Measurements from ENCODE around the gene CTNNA2.

Gene CTNNA2

DNA sequence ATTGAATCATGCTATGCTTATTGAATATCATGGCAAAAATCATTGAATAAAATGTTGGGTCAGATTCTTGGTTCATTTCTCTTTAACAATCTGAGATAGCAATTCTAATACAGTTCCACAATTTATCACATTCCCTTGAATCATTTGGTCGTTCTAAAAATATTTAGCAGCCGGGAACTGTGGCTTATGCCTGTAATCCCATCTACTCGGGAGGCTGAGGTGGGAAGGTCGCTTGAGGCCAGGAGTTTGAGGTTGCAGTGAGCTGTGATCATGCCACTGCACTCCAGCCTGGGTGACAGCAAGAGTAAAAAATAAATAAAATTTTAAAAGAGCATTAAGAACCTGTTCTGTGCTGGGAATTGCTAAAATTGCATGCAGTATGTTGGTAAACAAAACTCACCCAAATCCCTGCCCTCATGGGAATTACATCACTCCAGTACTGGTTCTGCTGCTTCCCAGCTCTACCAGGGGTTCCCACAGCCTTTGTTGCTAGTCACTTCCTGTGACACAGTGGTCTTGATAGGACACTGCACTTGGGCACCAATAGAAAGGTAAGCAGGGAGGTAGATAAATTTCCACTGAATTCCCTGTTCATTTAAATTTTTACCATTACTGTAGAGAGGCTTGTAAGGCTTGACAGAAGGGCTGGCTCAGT lies 200.4 kb downstream of the CTNNA2 start:
- DNase-seq (ENCODE audit: low read depth), result no peak

DNA sequence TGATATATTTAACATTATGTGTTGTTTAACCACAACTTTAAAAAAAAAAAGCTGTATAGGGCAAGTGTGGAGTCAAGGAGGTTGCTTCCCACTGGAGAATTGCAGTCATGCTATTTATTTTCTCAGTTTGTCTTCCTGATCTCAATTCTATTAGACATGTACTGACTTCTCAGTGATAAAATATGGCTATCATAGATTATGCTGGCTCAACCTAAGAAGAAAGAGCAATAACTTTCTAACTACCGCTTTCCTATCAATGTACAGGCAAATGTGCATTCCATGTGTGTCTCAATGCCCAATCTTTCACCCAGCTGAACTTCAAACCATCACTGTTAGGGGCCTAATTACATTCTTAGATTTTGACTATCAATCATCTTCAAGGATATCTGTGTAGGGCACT lies 201.4 kb downstream of the CTNNA2 start:
- DNase-seq (ENCODE audit: low read depth), result no peak

DNA sequence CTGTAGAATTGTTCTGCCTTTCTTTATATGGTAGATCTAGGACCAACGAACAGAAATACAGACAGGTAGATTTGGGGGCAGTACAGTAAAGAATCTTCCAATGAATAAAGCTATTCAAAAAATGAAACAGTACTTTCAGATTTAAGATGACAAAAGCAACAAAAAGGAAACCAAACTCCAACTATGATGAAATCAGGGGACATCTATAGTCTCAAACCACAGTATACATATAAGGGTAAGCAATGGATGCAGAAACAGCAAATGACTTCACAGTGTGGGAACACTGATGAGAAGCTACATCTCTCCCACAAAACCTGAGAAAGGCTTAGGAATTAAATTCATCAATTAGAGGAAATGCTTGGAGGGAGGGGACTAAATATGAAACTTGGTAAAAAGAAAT lies 202.5 kb downstream of the CTNNA2 start:
- DNase-seq (ENCODE audit: low read depth), result no peak

- DNase-seq (ENCODE audit: low read depth), result no peak
Observed at GRCh38 chr2:79716266-79716665, 203.4 kb downstream of the CTNNA2 start.

DNA sequence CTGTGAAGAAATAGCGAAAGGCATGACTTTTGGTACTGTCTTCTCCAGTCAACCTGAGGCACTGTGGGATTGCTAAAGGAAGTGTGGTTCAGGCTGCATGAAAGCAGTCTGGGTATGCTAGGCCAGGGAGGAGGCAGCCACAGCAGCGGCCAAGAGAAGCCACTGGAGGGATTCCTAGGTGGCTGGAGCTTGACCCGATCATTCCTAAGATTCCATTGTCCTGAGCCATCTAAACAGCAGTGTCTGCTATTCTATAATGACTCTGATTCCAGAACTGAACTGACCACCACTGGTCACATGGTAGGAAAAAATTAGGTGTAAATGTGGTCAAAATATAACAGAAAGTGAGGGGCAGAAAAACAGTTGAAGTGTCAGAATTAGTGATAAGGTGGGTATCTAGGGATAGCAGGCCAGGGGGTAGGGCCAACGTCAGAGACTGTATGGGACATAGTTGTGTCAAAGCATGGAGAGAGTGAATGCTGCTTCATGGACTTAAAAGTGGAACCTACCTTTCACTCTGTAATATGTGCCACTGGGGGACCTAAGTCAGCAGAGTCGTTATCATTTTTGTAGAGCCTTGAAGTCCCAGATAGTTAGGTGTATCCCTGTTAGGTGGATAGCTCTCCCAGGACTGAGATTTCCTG lies 204.6 kb downstream of the CTNNA2 start:
- no peak for DNase-seq (ENCODE audit: low read depth)

DNA sequence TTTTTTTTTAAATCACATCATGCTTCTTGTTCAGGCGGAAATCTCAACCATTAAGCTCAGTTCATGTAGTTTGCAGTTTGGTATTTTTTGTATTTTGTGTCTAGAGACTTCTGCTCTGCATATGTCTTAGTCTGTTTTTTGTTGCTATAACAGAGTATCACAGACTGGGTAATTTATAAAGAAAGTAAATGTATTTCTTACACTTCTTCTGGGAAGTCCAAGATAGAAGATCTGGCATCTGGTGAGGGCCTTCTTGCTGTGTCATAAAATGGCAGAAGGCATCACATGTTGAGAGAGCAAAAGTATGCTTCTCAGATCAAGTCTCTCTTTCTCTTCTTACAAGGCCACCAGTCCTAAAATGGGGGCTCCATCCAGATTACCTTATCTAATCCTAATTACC lies 208.2 kb downstream of the CTNNA2 start:
- no peak for DNase-seq (ENCODE audit: low read depth)

DNA sequence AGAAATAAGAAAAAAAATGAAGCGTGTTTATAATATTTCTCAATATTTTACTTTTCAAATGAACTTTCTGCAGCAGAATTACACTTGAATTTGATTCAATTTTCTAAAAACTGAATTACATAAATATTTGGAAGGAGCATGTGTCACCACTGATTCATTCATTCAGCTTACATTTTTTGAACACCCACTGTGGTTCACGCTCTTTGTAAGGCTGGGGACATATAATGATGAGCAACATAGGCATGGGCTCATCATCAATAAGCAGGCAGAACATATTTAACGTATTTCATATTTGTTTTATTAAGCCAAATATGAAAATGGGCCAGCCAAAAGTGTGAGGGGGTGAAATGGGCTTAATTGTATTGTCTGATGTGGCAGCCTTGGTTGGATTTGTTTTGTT lies 209.1 kb downstream of the CTNNA2 start:
- no peak for DNase-seq (ENCODE audit: low read depth)

DNA sequence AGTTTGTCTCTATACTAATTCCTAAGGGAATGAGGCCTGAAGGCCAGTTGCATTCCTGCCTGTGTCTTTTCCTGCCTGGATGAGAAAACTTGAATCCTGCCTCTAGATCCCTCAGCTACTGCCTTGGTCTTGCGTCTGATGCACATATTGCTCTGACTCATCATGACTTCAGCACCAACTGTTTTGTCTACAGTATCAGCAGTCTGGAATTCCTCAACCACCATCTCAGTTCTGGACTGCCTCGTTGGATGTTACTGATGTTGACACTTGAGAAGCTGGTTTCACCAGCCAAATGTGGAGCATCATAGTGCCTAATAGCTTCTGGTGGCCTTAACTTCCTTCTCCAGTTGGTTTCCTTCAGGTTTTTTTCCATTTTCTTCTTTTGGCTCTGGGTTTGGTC lies 211.0 kb downstream of the CTNNA2 start:
- no peak for DNase-seq (ENCODE audit: low read depth)

- DNase-seq (ENCODE audit: low read depth), result no peak
Observed at GRCh38 chr2:79729532-79729931, 216.7 kb downstream of the CTNNA2 start.

DNA sequence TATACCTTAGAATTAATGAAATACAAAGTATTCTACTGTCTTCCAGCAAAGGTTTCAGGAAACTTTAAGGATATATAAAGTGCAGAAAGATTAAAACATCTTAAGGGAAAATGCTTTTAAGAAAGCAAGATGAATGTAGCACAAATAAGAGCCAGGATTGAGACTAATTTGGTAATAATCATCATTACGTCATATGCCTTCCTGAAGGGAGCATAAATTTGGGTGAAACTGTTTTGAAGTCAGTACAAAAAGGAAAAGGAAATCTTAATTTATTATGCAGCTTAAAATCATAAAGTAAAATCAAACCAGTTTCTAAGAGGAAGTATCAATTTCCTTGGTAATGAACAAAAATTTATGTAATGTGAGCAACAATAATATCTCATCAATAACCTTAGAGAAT lies 221.7 kb downstream of the CTNNA2 start:
- no peak for DNase-seq (ENCODE audit: low read depth)

- DNase-seq (ENCODE audit: low read depth), result no peak
Observed at GRCh38 chr2:79740879-79741443, 228.1 kb downstream of the CTNNA2 start.

DNA sequence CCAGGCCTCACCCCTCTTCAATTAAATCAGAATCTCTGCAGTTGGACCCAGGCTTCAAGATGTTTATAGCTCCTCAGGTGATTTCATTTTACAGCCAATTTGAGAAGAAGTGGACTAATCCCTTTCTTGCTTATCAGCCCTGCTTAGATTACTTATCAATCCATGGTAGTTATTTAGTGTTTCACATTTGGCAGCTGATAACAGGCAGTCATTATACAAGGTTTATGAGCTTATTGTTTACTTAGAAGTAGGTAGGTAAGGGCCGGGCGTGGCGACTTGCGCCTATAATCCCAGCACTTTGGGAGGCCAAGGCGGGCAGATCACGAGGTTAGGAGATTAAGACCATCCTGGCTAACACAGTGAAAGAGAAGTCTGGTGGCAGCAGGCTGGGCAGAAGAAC lies 237.5 kb downstream of the CTNNA2 start:
- DNase-seq (ENCODE audit: low read depth), result no peak

DNA sequence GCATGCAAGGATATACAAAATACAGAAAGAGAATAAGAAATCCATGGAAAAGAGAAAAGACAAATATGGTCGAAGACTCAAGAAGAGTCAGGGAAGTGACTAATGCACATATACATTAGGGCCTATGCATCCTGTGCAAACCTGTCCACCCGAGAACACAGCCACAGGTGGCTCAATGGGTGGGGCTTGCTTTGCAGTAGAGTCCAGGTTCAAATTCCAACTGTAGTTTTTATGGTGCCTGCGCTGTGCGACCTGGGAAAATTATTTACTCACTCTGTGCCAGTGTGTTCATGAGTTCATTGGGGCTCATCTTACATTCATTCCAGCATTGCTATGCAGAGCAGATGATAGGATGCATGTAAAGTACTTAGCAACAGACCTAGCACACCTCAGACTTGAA lies 244.7 kb downstream of the CTNNA2 start:
- no peak for DNase-seq (ENCODE audit: low read depth)

GRCh38 chr2:79758042-79758441 lies 245.2 kb downstream of the CTNNA2 start:
- no peak for DNase-seq (ENCODE audit: low read depth)

DNA sequence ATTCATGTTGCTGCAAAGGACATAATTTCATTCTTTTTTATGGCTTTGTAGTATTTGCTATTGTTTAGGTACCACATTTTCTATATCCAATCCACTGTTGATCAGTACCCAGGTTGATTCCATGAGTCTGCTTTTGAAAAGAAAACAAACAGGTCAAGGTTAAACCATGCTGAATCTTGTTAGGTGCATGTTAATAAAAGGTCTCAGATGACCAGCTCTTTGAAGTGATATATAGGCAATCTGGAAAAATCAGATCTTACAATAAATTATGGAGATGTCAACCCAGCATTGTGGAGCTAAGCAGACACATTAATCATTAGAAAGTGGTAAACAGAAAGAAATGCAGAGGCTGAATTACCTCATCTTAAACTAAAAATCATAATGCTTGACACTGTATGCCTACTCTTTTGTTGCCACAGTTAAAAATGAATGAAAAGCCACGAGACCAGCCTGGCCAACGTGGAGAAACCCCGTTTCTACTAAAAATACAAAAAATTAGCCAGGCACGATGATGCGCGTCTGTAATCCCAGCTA lies 246.0 kb downstream of the CTNNA2 start:
- no peak for DNase-seq (ENCODE audit: low read depth)

DNA sequence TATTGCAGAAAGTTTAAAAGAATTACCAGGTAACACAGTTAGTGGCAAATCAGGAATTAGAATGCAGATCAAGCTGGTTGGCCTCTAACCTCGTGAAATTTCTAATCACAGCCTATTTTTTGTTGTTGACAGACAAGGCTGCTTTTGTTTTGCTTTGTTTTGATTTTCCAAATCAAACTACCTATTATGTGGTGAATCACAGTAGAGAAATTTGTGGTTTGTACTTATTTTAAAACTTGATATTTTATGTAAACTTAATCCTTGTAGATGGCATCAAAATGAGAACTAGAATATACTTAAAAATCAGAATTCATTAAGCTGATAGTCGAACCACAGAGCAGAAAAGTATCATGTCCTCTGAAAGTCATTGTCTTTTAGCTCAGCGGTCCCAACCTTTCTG lies 258.1 kb downstream of the CTNNA2 start:
- no peak for DNase-seq (ENCODE audit: low read depth)

DNA sequence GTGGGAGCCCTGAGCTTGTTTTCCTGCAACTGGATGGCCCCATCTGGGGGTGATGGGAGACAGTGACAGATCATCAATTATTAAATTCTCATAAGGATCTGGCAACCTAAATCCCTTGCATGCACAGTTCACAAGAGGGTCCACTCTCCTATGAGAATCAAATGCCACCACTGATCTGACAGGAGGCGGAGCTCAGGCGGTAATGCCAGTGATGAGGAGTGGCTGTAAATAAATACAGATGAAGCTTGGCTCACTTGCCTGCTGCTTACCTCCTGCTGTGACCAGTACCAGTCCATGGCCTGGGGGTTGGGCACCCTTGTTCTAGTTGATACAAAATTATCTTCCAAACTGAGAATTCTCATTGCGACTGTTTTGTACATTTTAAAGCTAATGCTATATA lies 258.6 kb downstream of the CTNNA2 start:
- DNase-seq (ENCODE audit: low read depth), result no peak

DNA sequence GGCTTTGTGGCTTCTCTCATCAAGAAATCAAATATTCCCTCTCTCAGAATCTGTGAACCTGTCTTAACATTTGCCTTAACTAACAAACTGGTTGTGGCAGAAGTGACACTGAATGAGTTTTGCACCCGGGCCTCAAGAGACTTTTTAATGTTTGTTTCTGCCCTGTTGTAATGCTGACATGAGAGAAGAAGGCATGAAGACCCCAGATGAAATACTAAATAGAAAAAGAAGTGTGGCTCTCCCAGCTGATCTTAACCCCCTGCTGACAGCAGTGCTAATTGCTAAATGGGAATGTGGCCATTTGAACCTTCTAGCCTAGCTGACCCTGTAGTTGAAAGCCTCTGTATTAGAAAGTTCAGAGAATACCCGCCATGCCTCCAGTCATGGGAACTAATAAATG lies 261.2 kb downstream of the CTNNA2 start:
- no peak for DNase-seq (ENCODE audit: low read depth)

- DNase-seq (ENCODE audit: low read depth), result no peak
Observed at GRCh38 chr2:79776461-79776860, 263.6 kb downstream of the CTNNA2 start.

- DNase-seq (ENCODE audit: low read depth), result no peak
Observed at GRCh38 chr2:79780781-79781180, 267.9 kb downstream of the CTNNA2 start.

- no peak for DNase-seq (ENCODE audit: low read depth)
Observed at GRCh38 chr2:79782576-79783452, 270.0 kb downstream of the CTNNA2 start.

- no peak for DNase-seq (ENCODE audit: low read depth)
Observed at GRCh38 chr2:79788952-79789651, 276.3 kb downstream of the CTNNA2 start.
